HepG2 (cell line): ENCODE results near the gene IFT88. TPM values are rescaled to one million over a fixed set of nuclear protein-coding genes. Genes with fewer than 3 reads are reported as not detected.

Experiments used
- AGO1 ChIP-seq: fragments of 200-400 bp; formaldehyde crosslinking; IDR thresholded peaks from 2 replicates; pipeline ENCODE4 v1.6.1; 2017; ENCODE audit warnings: mild to moderate bottlenecking, low read depth, low read length, moderate library complexity; ENCODE audit not compliant: poor library complexity, severe bottlenecking
- ATM ChIP-seq: fragments of 450-650 bp; IDR thresholded peaks from 2 replicates; pipeline ENCODE4 v1.7.1; 2017; ENCODE audit warnings: mild to moderate bottlenecking, borderline replicate concordance
- JDP2 ChIP-seq: sonication (generic); formaldehyde crosslinking; IDR thresholded peaks from 2 replicates; pipeline ENCODE4 v1.8.1; 2022; ENCODE audit warnings: missing genetic modification reagents, borderline replicate concordance
- NFYB ChIP-seq: sonication (generic); formaldehyde crosslinking; IDR thresholded peaks from 2 replicates; pipeline ENCODE4 v1.4.0; 2020; ENCODE audit warnings: missing genetic modification reagents
- PRDM4 ChIP-seq: sonication (generic); formaldehyde crosslinking; IDR thresholded peaks from 2 replicates; pipeline ENCODE4 v1.9.0; 2021; ENCODE audit warnings: missing genetic modification reagents, borderline replicate concordance
- RNF2 ChIP-seq: fragments of 450-650 bp; conservative IDR thresholded peaks from 2 replicates; pipeline ENCODE4 v1.6.1; 2016; ENCODE audit warnings: low read depth
- TFE3 ChIP-seq: IDR thresholded peaks from 2 replicates; pipeline ENCODE4 v1.6.1; 2016
- ZBTB14 ChIP-seq: sonication (generic); formaldehyde crosslinking; IDR thresholded peaks from 2 replicates; pipeline ENCODE4 v1.4.0; 2020; ENCODE audit warnings: missing genetic modification reagents
- ZFX ChIP-seq: sonication (generic); formaldehyde crosslinking; IDR thresholded peaks from 2 replicates; pipeline ENCODE4 v1.4.0; 2020; ENCODE audit warnings: mild to moderate bottlenecking, low read depth, missing genetic modification reagents, moderate library complexity
- ZKSCAN1 ChIP-seq: fragments of 150-350 bp; IDR thresholded peaks from 2 replicates; pipeline ENCODE4 v1.6.1; 2014; ENCODE audit warnings: low read length
- ZNF264 ChIP-seq: sonication (generic); formaldehyde crosslinking; IDR thresholded peaks from 2 replicates; pipeline ENCODE4 v1.4.0; 2020; ENCODE audit warnings: missing genetic modification reagents
- ZNF33B ChIP-seq: sonication (generic); formaldehyde crosslinking; IDR thresholded peaks from 2 replicates; pipeline ENCODE4 v1.5.1; 2020; ENCODE audit warnings: mild to moderate bottlenecking, missing genetic modification reagents
- ZNF414 ChIP-seq: sonication (generic); formaldehyde crosslinking; IDR thresholded peaks from 2 replicates; pipeline ENCODE4 v1.5.0; 2020; ENCODE audit warnings: missing genetic modification reagents
- ZNF746 ChIP-seq: sonication (generic); formaldehyde crosslinking; IDR thresholded peaks from 2 replicates; pipeline ENCODE4 v1.8.0; 2022; ENCODE audit warnings: mild to moderate bottlenecking, missing genetic modification reagents
- polyA plus RNA-seq, 8 experiments: library from polyadenylated mRNA; depleted of rRNA in 3 of 8; stranded (reverse) in 7 of 8; unstranded in 1 of 8; fragments of >200 nt; fragmentation: Illumina TruSeq in 4 of 8; extraction: Trizol in 4 of 8; gene quantifications; 2 replicates each; pipeline versions ENCODE4 v1.2.1 to v1.2.3, GENCODE V29; 2011 to 2016; ENCODE audit warnings: low read depth in 4 of 8, missing spikeins in 1 of 8, mixed read lengths in 1 of 8; ENCODE audit not compliant: insufficient read depth in 1 of 8
- total RNA-seq, 5 experiments: library from RNA; depleted of rRNA; stranded (reverse); fragments of >200 nt; fragmentation: Illumina TruSeq; extraction: Trizol; gene quantifications; 2 replicates each; pipeline ENCODE4 v1.2.3, GENCODE V29; 2016; ENCODE audit warnings: low read depth in 1 of 5
- TF ChIP-seq, protein P1 (sequence below): sonication (generic); formaldehyde crosslinking; IDR thresholded peaks from 2 replicates; pipeline ENCODE4 v1.4.0; 2020; ENCODE audit warnings: mild to moderate bottlenecking, missing genetic modification reagents
- TF ChIP-seq, protein P2 (sequence below): sonication (generic); formaldehyde crosslinking; IDR thresholded peaks from 2 replicates; pipeline ENCODE4 v1.8.0; 2022; ENCODE audit warnings: low read depth, missing genetic modification reagents
- TF ChIP-seq, protein P3 (sequence below): sonication (generic); formaldehyde crosslinking; IDR thresholded peaks from 2 replicates; pipeline ENCODE4 v1.8.0; 2022; ENCODE audit warnings: mild to moderate bottlenecking, missing genetic modification reagents, borderline replicate concordance

IFT88 gene
- total and polyA plus RNA-seq, 2 of the 13 experiments (the other 11 are each of a cell fraction or from before 2014, with no cell fraction given), result 8.4 to 19.9 TPM

DNA sequence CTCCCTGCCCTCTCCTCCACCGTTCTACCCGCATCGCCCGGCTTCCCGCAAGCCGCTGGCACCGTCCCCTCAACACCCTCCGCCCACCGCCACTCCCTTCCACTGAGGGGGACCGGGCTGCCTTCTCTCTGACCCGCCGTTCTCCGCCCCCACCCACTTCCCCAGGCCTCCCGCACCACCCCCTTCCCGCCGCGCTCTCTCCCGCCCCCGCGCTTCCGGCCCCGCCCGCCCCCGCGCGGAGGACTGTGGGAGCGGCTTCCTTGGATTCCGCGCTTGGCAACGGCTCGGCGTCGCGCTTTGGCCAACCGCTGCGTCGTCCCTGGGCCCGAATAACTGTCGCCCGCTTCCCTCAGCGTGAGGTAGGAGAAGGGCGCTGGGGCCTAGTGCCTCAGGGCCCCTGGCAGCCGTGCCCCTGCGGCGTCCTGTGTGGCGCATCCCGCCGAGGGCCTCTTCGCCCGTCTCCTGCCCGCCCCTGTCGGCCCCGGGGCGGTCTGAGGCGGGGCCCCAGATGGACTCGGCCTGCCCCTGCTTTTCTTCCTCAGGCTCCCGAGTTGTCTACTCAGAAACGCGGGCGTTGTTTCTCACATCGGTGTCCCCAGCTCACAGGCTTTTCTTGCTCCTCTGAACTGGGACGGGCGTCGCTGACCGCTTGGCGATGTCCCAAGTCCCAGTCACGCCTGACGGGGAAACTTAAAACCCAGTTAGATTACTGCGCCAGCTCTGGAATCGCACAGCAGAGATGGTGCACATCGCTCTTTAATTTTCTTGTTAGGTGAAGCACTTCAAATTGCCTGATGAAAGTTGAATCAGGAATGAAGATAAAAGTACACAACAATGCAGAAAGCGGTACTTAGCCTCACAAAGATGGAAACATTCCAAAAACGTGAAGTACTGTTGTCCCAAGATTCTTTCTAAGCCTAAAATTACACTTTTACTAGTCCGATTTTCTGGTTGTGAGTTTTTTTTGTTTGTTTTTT is at the start of gene IFT88 (continued):
- TF ChIP-seq ZNF33B (CRISPR knock-in tag) (peak; percentile 29; the same call in 1 of the 2 replicates), NFYB (CRISPR knock-in tag) (no peak; the same call in 1 of the 2 replicates), PRDM4 (CRISPR knock-in tag) (0 out of 2 replicates have a peak, but pooled peaks have one; percentile 33), AGO1 (peak; percentile 36), ZFX (CRISPR knock-in tag) (peak; percentile 99), ZNF414 (CRISPR knock-in tag) (peak; percentile 63; the same call in 1 of the 2 replicates), ATM (no peak), ZKSCAN1 (no peak), ZNF746 (CRISPR knock-in tag) (no peak; the same call in 1 of the 2 replicates), TFE3 (CRISPR knock-in tag) (no peak), RNF2 (peak; percentile 70; the same call in 1 of the 2 replicates), ZNF264 (CRISPR knock-in tag) (peak; percentile 24), ZBTB14 (CRISPR knock-in tag) (no peak), JDP2 (CRISPR knock-in tag) (no peak; the same call in 1 of the 2 replicates)
- TF ChIP-seq, protein P1, sequence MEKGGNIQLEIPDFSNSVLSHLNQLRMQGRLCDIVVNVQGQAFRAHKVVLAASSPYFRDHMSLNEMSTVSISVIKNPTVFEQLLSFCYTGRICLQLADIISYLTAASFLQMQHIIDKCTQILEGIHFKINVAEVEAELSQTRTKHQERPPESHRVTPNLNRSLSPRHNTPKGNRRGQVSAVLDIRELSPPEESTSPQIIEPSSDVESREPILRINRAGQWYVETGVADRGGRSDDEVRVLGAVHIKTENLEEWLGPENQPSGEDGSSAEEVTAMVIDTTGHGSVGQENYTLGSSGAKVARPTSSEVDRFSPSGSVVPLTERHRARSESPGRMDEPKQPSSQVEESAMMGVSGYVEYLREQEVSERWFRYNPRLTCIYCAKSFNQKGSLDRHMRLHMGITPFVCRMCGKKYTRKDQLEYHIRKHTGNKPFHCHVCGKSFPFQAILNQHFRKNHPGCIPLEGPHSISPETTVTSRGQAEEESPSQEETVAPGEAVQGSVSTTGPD (CRISPR knock-in tag), result no peak
- TF ChIP-seq, protein P2, sequence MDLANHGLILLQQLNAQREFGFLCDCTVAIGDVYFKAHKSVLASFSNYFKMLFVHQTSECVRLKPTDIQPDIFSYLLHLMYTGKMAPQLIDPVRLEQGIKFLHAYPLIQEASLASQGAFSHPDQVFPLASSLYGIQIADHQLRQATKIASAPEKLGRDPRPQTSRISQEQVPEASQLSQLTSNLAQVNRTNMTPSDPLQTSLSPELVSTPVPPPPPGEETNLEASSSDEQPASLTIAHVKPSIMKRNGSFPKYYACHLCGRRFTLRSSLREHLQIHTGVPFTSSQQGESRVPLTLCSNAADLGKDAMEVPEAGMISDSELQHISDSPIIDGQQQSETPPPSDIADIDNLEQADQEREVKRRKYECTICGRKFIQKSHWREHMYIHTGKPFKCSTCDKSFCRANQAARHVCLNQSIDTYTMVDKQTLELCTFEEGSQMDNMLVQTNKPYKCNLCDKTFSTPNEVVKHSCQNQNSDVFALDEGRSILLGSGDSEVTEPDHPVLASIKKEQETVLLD, result peak; percentile 54; the same call in 1 of the 2 replicates
- TF ChIP-seq, protein P3, sequence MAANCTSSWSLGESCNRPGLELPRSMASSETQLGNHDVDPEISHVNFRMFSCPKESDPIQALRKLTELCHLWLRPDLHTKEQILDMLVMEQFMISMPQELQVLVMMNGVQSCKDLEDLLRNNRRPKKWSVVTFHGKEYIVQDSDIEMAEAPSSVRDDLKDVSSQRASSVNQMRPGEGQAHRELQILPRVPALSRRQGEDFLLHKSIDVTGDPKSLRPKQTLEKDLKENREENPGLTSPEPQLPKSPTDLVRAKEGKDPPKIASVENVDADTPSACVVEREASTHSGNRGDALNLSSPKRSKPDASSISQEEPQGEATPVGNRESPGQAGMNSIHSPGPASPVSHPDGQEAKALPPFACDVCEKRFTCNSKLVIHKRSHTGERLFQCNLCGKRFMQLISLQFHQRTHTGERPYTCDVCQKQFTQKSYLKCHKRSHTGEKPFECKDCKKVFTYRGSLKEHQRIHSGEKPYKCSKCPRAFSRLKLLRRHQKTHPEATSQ, result no peak
